GM13977 (cell line): ENCODE results near the gene MCU.
"Not testable (repeated sequence)": the region's sequence is repeated elsewhere in the genome, so short reads cannot be mapped to it uniquely, and the experiment has no call there.

ENCODE experiments used
- DNase-seq: peaks from one replicate; pipeline ENCODE4 v3.0.0; 2012; ENCODE audit warnings: low spot score
- CTCF ChIP-seq: IDR thresholded peaks from 2 replicates; pipeline ENCODE4 v1.5.1; 2012; ENCODE audit warnings: mild to moderate bottlenecking, control low read depth; ENCODE audit not compliant: insufficient read depth; ENCODE audit errors: extremely low read depth, missing control alignments
- in situ Hi-C: fragments of 300-500 bp; cut with MboI; formaldehyde crosslinking; loops from one replicate; pipeline ENCODE4 v1.12.0; 2022; ENCODE audit warnings: low sequenced_read_pairs, low pct_unique_long_range_greater_than_20kb, mixed read lengths, inconsistent platforms; ENCODE audit not compliant: unreplicated experiment

The MCU gene

GRCh38 chr10:72895236-72895850, 203.4 kb downstream of the MCU start:
- in situ Hi-C loops = no loop called here
- no peak for TF ChIP-seq CTCF
- no peak for DNase-seq

DNA sequence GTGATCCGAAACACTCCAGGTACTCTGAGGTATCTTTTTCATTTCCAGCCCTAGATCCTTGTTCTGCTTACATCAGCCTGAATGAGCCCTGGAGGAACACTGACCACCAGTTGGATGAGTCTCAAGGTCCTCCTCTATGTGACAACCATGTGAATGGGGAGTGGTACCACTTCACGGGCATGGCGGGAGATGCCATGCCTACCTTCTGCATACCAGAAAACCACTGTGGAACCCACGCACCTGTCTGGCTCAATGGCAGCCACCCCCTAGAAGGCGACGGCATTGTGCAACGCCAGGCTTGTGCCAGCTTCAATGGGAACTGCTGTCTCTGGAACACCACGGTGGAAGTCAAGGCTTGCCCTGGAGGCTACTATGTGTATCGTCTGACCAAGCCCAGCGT, 206.7 kb downstream of the MCU start:
- TF ChIP-seq CTCF = no peak
- no peak for DNase-seq
- in situ Hi-C loops = no loop called here

DNA sequence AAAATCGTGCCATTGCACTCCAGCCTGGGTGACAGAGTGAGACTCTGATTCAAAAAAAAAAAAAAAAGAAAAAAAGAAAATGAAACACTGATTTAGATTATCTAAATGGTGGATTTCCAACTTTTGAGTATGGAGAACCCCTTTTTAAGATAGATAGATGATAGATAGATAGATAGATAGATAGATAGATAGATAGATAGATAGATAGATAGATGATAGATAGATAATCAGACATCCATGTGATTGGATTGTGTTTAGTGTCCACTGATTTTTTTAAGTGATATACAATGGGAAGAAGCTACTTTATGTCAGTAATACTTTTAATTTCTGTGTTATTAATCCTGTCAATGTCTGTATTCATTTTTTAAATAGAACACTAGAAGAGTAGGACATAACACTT, 207.6 kb downstream of the MCU start:
- TF ChIP-seq CTCF = no peak
- DNase-seq = no peak
- in situ Hi-C loops = no loop called here

- DNase-seq, in situ Hi-C loops: not testable (repeated sequence)
Observed at GRCh38 chr10:72903941-72904446, 212.1 kb downstream of the MCU start.

DNA sequence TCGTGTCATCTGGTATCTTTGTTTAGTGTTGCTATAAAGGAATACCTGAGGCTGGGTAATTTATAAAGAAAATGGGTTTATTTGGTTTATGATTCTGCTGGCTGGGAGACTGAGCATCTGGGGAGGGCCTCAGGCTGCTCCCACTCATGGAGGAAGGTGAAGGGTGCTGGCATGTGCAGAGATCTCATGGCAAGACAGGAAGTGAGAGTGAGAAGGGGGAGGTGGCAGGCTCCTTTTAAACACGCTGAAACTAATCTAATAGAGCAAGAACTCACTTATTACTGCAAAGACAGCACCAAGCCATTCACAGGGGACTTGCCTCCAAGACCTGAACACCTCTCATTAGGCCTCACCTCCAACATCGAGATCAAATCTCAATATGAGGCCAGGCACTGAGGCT, 212.9 kb downstream of the MCU start:
- in situ Hi-C loops = no loop called here
- no peak for DNase-seq
- no peak for TF ChIP-seq CTCF

GRCh38 chr10:72906446-72906845, 214.5 kb downstream of the MCU start:
- in situ Hi-C loops = no loop called here
- no peak for TF ChIP-seq CTCF
- DNase-seq = no peak

GRCh38 chr10:72910705-72911104, 218.8 kb downstream of the MCU start:
- in situ Hi-C loops = no loop called here
- no peak for TF ChIP-seq CTCF
- DNase-seq = no peak
